OCI-LY1 (cell line): ENCODE results near the gene OSER1.

Experiments
- EZH2 ChIP-seq: fragments of 200-600 bp; sonication (generic), shearing (Covaris generic); IDR thresholded peaks from 2 replicates; pipeline ENCODE4 v1.8.0; 2017; ENCODE audit warnings: borderline replicate concordance, mixed run types, mild to moderate bottlenecking, antibody characterized with exemption, low read length, moderate library complexity, mixed read lengths
- TF ChIP-seq, protein P1 (sequence below): fragments of 200-600 bp; sonication (generic), shearing (Covaris generic); IDR thresholded peaks from 2 replicates; pipeline ENCODE4 v1.5.1; 2017; ENCODE audit warnings: mild to moderate bottlenecking, antibody characterized with exemption, low read length, moderate library complexity, mixed read lengths

DNA sequence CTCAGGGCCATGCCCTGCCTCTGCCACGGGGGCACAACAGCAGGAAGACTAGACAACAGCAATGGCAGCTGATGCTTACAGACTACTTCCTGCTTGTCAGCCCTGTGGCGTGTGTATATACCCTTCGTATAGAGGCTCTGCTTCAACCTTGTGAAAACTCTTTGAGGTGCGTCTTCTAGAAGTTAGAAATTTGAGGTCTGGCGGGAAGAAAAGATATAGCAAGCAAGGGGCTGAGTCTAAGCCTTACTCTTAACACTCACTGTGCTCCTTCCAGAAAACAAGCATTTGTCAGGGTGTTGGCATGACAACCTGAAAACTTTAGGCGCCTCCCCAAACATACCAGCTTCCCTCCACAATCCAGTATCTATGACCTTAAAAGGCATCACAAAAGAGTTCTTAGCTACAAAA lies 56.9 kb downstream of the OSER1 start:
- TF ChIP-seq, protein P1, sequence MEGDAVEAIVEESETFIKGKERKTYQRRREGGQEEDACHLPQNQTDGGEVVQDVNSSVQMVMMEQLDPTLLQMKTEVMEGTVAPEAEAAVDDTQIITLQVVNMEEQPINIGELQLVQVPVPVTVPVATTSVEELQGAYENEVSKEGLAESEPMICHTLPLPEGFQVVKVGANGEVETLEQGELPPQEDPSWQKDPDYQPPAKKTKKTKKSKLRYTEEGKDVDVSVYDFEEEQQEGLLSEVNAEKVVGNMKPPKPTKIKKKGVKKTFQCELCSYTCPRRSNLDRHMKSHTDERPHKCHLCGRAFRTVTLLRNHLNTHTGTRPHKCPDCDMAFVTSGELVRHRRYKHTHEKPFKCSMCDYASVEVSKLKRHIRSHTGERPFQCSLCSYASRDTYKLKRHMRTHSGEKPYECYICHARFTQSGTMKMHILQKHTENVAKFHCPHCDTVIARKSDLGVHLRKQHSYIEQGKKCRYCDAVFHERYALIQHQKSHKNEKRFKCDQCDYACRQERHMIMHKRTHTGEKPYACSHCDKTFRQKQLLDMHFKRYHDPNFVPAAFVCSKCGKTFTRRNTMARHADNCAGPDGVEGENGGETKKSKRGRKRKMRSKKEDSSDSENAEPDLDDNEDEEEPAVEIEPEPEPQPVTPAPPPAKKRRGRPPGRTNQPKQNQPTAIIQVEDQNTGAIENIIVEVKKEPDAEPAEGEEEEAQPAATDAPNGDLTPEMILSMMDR: no peak
- TF ChIP-seq EZH2: no peak
